Breast epithelium (tissue), 4 donors: ENCODE data around the gene DALRD3. TPM values are rescaled to one million over a fixed set of nuclear protein-coding genes. Genes with fewer than 3 reads are reported as not detected.

ENCODE experiments used
- DNase-seq, 2 donors: peaks; one replicate each; pipeline ENCODE4 v3.0.0-alpha.2; 2019; ENCODE audit warnings: low spot score in 2 of 2
- H3K27ac ChIP-seq, 2 donors: fragments of 200-600 bp; sonication (generic) in 1 of 2; one replicate each; pipeline ENCODE4 v1.5.1; 2016 to 2019; ENCODE audit warnings: mild to moderate bottlenecking in 1 of 2
- H3K27me3 ChIP-seq, 2 donors: fragments of 200-600 bp; sonication (generic) in 1 of 2; one replicate each; pipeline versions ENCODE4 v1.5.1 to v1.6.0; 2017 to 2019; ENCODE audit warnings: control low read depth in 1 of 2, mild to moderate bottlenecking in 1 of 2
- H3K36me3 ChIP-seq: fragments of 200-600 bp; one replicate; pipeline ENCODE4 v1.5.1; 2019
- H3K4me1 ChIP-seq, 2 donors: fragments of 200-600 bp; sonication (generic); one replicate each; pipeline ENCODE4 v1.5.1; 2016 to 2019; ENCODE audit warnings: control low read depth in 1 of 2
- H3K4me3 ChIP-seq, 3 donors: fragments of 200-600 bp; sonication (generic); 1 replicate in 2 of 3; 2 replicates in 1 of 3; pipeline ENCODE4 v1.5.1; 2016 to 2019; ENCODE audit warnings: mild to moderate bottlenecking in 3 of 3, moderate library complexity in 2 of 3
- H3K9me3 ChIP-seq, 2 donors: fragments of 200-600 bp; sonication (generic) in 1 of 2; one replicate each; pipeline ENCODE4 v1.5.1; 2016 to 2019; ENCODE audit warnings: control low read depth in 1 of 2
- CTCF ChIP-seq, 3 donors: fragments of 450-650 bp; IDR thresholded peaks; one replicate each; pipeline ENCODE4 v1.5.1; 2016 to 2017; ENCODE audit warnings: antibody characterized with exemption in 3 of 3, mild to moderate bottlenecking in 3 of 3, moderate library complexity in 3 of 3
- POLR2A ChIP-seq: fragments of 450-650 bp; IDR thresholded peaks from one replicate; pipeline ENCODE4 v1.6.1; 2016; ENCODE audit warnings: antibody characterized with exemption, mild to moderate bottlenecking, moderate library complexity
- POLR2AphosphoS5 ChIP-seq, 3 donors: sonication (generic); formaldehyde crosslinking; IDR thresholded peaks; one replicate each; pipeline ENCODE4 v1.6.1; 2017; ENCODE audit warnings: antibody characterized with exemption in 3 of 3
- intact Hi-C: fragments of 100-400 bp; cut with DNase I; formaldehyde crosslinking; loops from one replicate; pipeline ENCODE4 v1.15.1; 2023; ENCODE audit warnings: low total_unique reads
- total RNA-seq, 3 donors: library from RNA; depleted of rRNA; stranded (reverse); fragments of >200 nt; gene quantifications; one replicate each; pipeline ENCODE4 v1.1.0, GENCODE V29; 2016

Gene DALRD3
- total RNA-seq, 3 donors from 2014 or later: 27.5 to 48.4 (median 37.7) TPM

GRCh38 chr3:49053543-49053942 lies 35.2 kb upstream of the DALRD3 start:
- TF ChIP-seq POLR2AphosphoS5 (IDR thresholded peaks at IDR 0.05): no peak
- no peak for TF ChIP-seq POLR2A
- TF ChIP-seq CTCF (IDR thresholded peaks at IDR 0.05): no peak
- Histone ChIP-seq H3K9me3 (no peaks in the 10 kb centered on the region), H3K4me1 (no peaks in the 10 kb centered on the region), H3K27ac (no peak overlapping the region), H3K36me3 (peaks cover 14% of the 10 kb centered on the region), H3K4me3 (no peak overlapping the region), H3K27me3 (no peaks in the 10 kb centered on the region)
- DNase-seq: no peak
- intact Hi-C loops: no loop called here

GRCh38 chr3:49035281-49035680 lies 16.9 kb upstream of the DALRD3 start:
- no peak for DNase-seq
- no peaks in the 10 kb centered on the region for H3K4me1 ChIP-seq
- peaks cover 4% of the 10 kb centered on the region for H3K36me3 ChIP-seq
- no peaks in the 10 kb centered on the region for H3K9me3 ChIP-seq
- intact Hi-C loops: no loop called here
- H3K4me3 ChIP-seq: no peak overlapping the region
- TF ChIP-seq POLR2AphosphoS5 (IDR thresholded peaks at IDR 0.05): no peak
- TF ChIP-seq POLR2A: no peak
- TF ChIP-seq CTCF (IDR thresholded peaks at IDR 0.05): no peak
- H3K27me3 ChIP-seq: no peaks in the 10 kb centered on the region
- no peak overlapping the region for H3K27ac ChIP-seq

- DNase-seq: no peak
- TF ChIP-seq POLR2A (no peak), CTCF (IDR thresholded peaks at IDR 0.05) (no peak), POLR2AphosphoS5 (IDR thresholded peaks at IDR 0.05) (no peak)
- intact Hi-C loops: no loop called here
- no peaks in the 10 kb centered on the region for H3K27me3 ChIP-seq
- no peaks in the 10 kb centered on the region for H3K4me1 ChIP-seq
- no peak overlapping the region for H3K27ac ChIP-seq
- H3K4me3 ChIP-seq: no peak overlapping the region
- peaks cover 4% of the 10 kb centered on the region for H3K36me3 ChIP-seq
- H3K9me3 ChIP-seq: no peaks in the 10 kb centered on the region
These were observed 16.3 kb upstream of the DALRD3 start for GRCh38 chr3:49034650-49035049.

- Histone ChIP-seq H3K9me3 (no peaks in the 10 kb centered on the region), H3K27ac (no peak overlapping the region), H3K36me3 (peaks cover 4% of the 10 kb centered on the region), H3K27me3 (no peaks in the 10 kb centered on the region), H3K4me3 (no peak overlapping the region), H3K4me1 (peaks cover 0 to 7% of the 10 kb centered on the region in 2 donors)
- TF ChIP-seq CTCF (IDR thresholded peaks at IDR 0.05): no peak
- TF ChIP-seq POLR2AphosphoS5 (IDR thresholded peaks at IDR 0.05): no peak
- no peak for TF ChIP-seq POLR2A
- intact Hi-C loops: no loop called here
- no peak for DNase-seq
These were observed 14.4 kb upstream of the DALRD3 start for GRCh38 chr3:49032646-49033304.

- no peak for DNase-seq
- intact Hi-C loops: no loop called here
- Histone ChIP-seq H3K27ac (no peak overlapping the region), H3K4me1 (peaks cover 0 to 7% of the 10 kb centered on the region in 2 donors), H3K27me3 (no peaks in the 10 kb centered on the region), H3K9me3 (no peaks in the 10 kb centered on the region), H3K36me3 (peaks cover 4% of the 10 kb centered on the region), H3K4me3 (no peak overlapping the region)
- TF ChIP-seq CTCF (IDR thresholded peaks at IDR 0.05) (no peak), POLR2AphosphoS5 (IDR thresholded peaks at IDR 0.05) (no peak), POLR2A (no peak)
These were observed 11.9 kb upstream of the DALRD3 start for GRCh38 chr3:49030321-49030720.
